MCF 10A (cell line): ENCODE data around the gene FOXD2. TPM values are rescaled to one million over a fixed set of nuclear protein-coding genes. Genes with fewer than 3 reads are reported as not detected.

Experiments used
- BruUV-seq: library from RNA; stranded (reverse); fragments of 400-500 nt; replicated peaks from 2 replicates; lab custom pipeline; 2021; lab: Mats Ljungman, UMichigan
- CTCF ChIA-PET: fragments of 300-600 bp; sonication (Branson Sonifier 250); formaldehyde crosslinking; extraction: SDS; loops from one replicate; lab custom pipeline; 2021; ENCODE audit warnings: antibody characterized with exemption, inconsistent platforms; lab: Yijun Ruan, JAX
- POLR2A ChIA-PET: fragments of 300-600, 350-650 bp; sonication (Branson Sonifier 250); formaldehyde crosslinking; extraction: SDS; loops from one replicate; lab custom pipeline; 2020; ENCODE audit warnings: antibody characterized with exemption, inconsistent platforms; lab: Yijun Ruan, JAX
- DNase-seq: peaks from one replicate; pipeline ENCODE4 v3.0.0-alpha.2; 2018; ENCODE audit not compliant: unreplicated experiment
- H3K27ac Mint-ChIP-seq: one replicate; pipeline ENCODE4 v1.8.0; 2022; ENCODE audit warnings: mild to moderate bottlenecking, low read depth, mixed read lengths; ENCODE audit not compliant: unreplicated experiment
- H3K27me3 Mint-ChIP-seq: one replicate; pipeline ENCODE4 v1.8.0; 2022; ENCODE audit warnings: mixed read lengths; ENCODE audit not compliant: insufficient read depth, unreplicated experiment
- H3K36me3 Mint-ChIP-seq: one replicate; pipeline ENCODE4 v1.8.0; 2022; ENCODE audit warnings: mild to moderate bottlenecking, moderate library complexity, mixed read lengths; ENCODE audit not compliant: insufficient read depth, unreplicated experiment
- H3K4me1 Mint-ChIP-seq: one replicate; pipeline ENCODE4 v1.8.0; 2022; ENCODE audit warnings: mixed read lengths; ENCODE audit not compliant: insufficient read depth, unreplicated experiment
- H3K4me3 Mint-ChIP-seq: one replicate; pipeline ENCODE4 v1.8.0; 2022; ENCODE audit warnings: mild to moderate bottlenecking, moderate library complexity, mixed read lengths; ENCODE audit not compliant: unreplicated experiment
- H3K9me3 Mint-ChIP-seq: one replicate; pipeline ENCODE4 v1.8.0; 2022; ENCODE audit warnings: mixed read lengths; ENCODE audit not compliant: unreplicated experiment
- intact Hi-C: fragments of 100-400 bp; cut with micrococcal nuclease; formaldehyde crosslinking; loops from 2 replicates; pipeline ENCODE4 v1.14.1; 2022
- total RNA-seq: library from RNA; stranded (reverse); gene quantifications from 2 replicates; pipeline ENCODE4 v1.2.3, GENCODE V29; 2022
- TF ChIP-seq, protein P1 (sequence below): fragments of 200-600 bp; IDR thresholded peaks from one replicate; pipeline ENCODE4 v1.8.0; 2022; ENCODE audit warnings: antibody characterized with exemption, mild to moderate bottlenecking; ENCODE audit not compliant: unreplicated experiment

The FOXD2 gene
- total RNA-seq, 1 experiment from 2014 or later: 0.44 TPM

DNA sequence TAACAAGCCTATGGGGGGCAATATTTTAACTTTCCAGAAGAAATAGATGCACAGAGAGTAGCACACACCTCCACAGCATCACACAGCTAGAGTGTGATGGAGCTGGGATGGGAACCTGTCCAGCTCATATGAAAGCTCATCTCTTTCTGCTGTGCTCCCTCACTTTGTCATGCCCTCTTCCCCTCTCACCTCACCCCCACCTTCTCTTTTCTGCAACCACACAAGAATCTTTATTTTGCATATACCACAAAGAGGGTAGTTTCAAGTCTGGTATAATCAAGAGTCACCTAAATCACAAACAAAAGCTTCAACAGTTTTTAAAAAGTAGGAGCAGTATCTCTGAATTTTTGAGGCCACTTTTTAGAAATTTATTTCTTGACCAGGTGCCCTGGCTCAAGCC, 22.6 kb downstream of the FOXD2 start:
- BruUV-seq: no TSS peak
- ChIA-PET CTCF (interaction anchor here (0.7 to 1.9 kb wide), 5 partner anchors 9 to 266 kb away, joined by 3 to 5 read pairs (median 5); no protein-coding TSS in a partner anchor), POLR2A (interaction anchor here (1.2 kb wide), 1 partner anchor 21 kb away, joined by 3 read pairs; no protein-coding TSS in a partner anchor)
- intact Hi-C loops: no loop called here
- no peaks in the 10 kb centered on the region for H3K4me1 Mint-ChIP-seq
- DNase-seq: no peak
- TF ChIP-seq, protein P1, sequence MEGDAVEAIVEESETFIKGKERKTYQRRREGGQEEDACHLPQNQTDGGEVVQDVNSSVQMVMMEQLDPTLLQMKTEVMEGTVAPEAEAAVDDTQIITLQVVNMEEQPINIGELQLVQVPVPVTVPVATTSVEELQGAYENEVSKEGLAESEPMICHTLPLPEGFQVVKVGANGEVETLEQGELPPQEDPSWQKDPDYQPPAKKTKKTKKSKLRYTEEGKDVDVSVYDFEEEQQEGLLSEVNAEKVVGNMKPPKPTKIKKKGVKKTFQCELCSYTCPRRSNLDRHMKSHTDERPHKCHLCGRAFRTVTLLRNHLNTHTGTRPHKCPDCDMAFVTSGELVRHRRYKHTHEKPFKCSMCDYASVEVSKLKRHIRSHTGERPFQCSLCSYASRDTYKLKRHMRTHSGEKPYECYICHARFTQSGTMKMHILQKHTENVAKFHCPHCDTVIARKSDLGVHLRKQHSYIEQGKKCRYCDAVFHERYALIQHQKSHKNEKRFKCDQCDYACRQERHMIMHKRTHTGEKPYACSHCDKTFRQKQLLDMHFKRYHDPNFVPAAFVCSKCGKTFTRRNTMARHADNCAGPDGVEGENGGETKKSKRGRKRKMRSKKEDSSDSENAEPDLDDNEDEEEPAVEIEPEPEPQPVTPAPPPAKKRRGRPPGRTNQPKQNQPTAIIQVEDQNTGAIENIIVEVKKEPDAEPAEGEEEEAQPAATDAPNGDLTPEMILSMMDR: no peak
- no peaks in the 10 kb centered on the region for H3K9me3 Mint-ChIP-seq
- no peak overlapping the region for H3K27ac Mint-ChIP-seq
- H3K4me3 Mint-ChIP-seq: no peak overlapping the region
- H3K36me3 Mint-ChIP-seq: no peaks in the 10 kb centered on the region
- H3K27me3 Mint-ChIP-seq: peaks cover 56% of the 10 kb centered on the region

DNA sequence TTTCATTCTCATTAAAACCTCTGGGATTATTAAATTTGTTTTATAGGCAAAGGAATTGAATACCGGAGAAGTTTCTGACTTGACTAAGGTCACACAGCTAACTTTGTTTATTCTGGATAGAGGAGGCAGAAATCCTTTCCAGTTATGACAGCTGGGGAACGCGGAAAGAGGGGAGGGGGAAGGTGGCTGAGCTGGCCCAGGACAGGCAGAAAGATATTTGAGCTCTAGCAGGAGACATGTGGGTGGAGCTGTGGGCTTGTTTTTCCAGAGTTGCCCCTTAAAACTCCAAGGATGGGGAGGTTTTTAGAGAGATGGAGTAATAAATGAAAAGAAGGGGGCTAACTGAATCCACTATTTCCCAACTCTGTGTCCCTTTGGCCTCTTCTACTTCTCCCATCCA, 27.8 kb downstream of the FOXD2 start:
- CTCF ChIA-PET: interaction anchor here (0.6 to 2.1 kb wide), 6 partner anchors 11 to 127 kb away, joined by 3 to 7 read pairs (median 4); partner anchors contain the start of gene FOXD2
- no peaks in the 10 kb centered on the region for H3K36me3 Mint-ChIP-seq
- no peak for DNase-seq
- BruUV-seq: no TSS peak
- no peak overlapping the region for H3K27ac Mint-ChIP-seq
- H3K27me3 Mint-ChIP-seq: peaks cover 32% of the 10 kb centered on the region
- intact Hi-C loops: no loop called here
- no peaks in the 10 kb centered on the region for H3K4me1 Mint-ChIP-seq
- POLR2A ChIA-PET: no interaction called here
- TF ChIP-seq, protein P1: no peak
- peaks cover 5% of the 10 kb centered on the region for H3K9me3 Mint-ChIP-seq
- no peak overlapping the region for H3K4me3 Mint-ChIP-seq

DNA sequence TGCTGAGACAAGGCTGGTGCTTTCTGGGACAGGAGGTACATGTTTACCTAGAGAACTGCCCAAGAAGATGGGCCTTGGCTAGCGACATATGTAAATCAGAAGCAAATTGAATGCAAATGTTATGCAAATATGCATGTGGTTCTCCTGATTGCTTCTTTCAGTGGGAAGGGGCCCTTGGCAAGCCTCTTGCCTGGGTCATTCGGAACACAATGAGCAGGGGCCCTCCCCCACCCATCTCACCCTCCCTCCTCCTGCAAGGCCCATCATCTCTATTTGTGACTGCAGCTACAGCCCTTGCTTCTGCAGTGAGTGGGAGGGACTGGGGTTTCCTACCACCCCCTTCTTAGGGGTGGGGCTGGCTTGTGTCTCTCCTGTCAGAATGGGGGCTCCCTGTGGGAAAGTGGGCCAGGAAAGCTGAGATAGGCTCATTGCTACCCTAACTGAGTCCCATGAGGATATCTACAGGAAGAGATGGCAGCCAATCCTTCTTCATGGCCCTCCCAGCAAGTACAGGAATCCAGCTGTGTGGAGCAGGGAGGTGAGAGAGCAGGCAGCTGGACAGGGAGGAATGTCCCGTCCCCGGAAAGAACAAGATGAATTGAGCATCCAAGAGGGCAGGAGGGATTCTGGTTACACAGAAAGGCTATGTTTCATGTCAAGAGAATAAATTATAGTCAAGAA, 31.0 kb downstream of the FOXD2 start:
- Mint-ChIP-seq H3K36me3 (no peaks in the 10 kb centered on the region), H3K9me3 (peaks cover 5% of the 10 kb centered on the region), H3K4me1 (no peaks in the 10 kb centered on the region), H3K4me3 (no peak overlapping the region), H3K27ac (no peak overlapping the region), H3K27me3 (no peaks in the 10 kb centered on the region)
- CTCF ChIA-PET: interaction anchor here (0.6 to 1.4 kb wide), 3 partner anchors 8 to 100 kb away, joined by 3 to 9 read pairs (median 5); no protein-coding TSS in a partner anchor
- intact Hi-C loops: no loop called here
- no peak for DNase-seq
- POLR2A ChIA-PET: interaction anchor here (1.1 kb wide), 1 partner anchor 9 kb away, joined by 3 read pairs; no protein-coding TSS in a partner anchor
- BruUV-seq: no TSS peak
- TF ChIP-seq, protein P1: no peak

DNA sequence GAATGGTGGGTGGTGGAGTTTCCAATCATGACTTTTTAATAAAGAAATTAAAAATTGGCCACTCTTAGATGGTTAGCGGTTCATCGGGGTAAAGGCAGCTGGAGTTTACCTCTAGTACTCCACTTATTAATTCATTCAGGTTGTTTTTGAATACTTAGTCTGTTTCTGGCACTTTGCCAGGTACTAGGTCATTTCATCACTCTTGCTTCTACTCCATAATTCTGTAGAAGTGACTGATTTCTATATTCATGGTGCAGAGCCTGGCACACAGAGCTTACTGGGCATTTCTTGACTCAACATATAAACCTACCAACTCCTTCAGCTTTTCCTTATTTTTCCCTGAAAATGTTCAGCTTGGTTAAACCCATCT, 31.5 kb downstream of the FOXD2 start:
- intact Hi-C loops: no loop called here
- DNase-seq: peak; percentile 35
- ChIA-PET CTCF (interaction anchor here (0.7 to 1.4 kb wide), 2 partner anchors 9 to 100 kb away, joined by 5 to 9 read pairs; no protein-coding TSS in a partner anchor), POLR2A (interaction anchor here (1.1 kb wide), 1 partner anchor 8 kb away, joined by 3 read pairs; no protein-coding TSS in a partner anchor)
- Mint-ChIP-seq H3K27ac (no peak overlapping the region), H3K4me3 (no peak overlapping the region), H3K4me1 (peaks cover 4% of the 10 kb centered on the region), H3K27me3 (no peaks in the 10 kb centered on the region), H3K36me3 (no peaks in the 10 kb centered on the region), H3K9me3 (peaks cover 5% of the 10 kb centered on the region)
- TF ChIP-seq, protein P1: no peak
- no TSS peak for BruUV-seq
